ENCODE results near the gene KIRREL3. TPM values are rescaled to one million over a fixed set of nuclear protein-coding genes. Genes with fewer than 3 reads are reported as not detected.

Gene KIRREL3
- total and polyA plus RNA-seq, 2 of the 8 experiments (the other 6 are each of a cell fraction or from before 2014, with no cell fraction given), result 0.29 to 0.32 TPM

GRCh38 chr11:126837581-126837980 is 163.0 kb downstream of the KIRREL3 start:
- Histone ChIP-seq H3K18ac (ENCODE audit: extremely low read depth, low read length) (no peak overlapping the region), H4K20me1 (replicated peaks in 1 of 2; ENCODE audit: control insufficient read depth in 1 of 2, insufficient read depth in 2 of 2, low read length in 2 of 2) (no peaks in the 10 kb centered on the region), H3K4ac (replicated peaks; ENCODE audit: insufficient read length, low read depth, low read length) (no peak overlapping the region), H3K27me3 (replicated peaks in 1 of 4; ENCODE audit: control insufficient read depth in 3 of 4, extremely low read depth in 1 of 4, insufficient read depth in 3 of 4, low read length in 3 of 4) (no peaks in the 10 kb centered on the region; a peak in 1 of 7 replicates), H2AK5ac (ENCODE audit: low read depth, low read length) (no peak overlapping the region), H3K56ac (replicated peaks; ENCODE audit: insufficient read length, low read depth, low read length) (no peak overlapping the region), H4K8ac (ENCODE audit: extremely low read depth, insufficient read depth, low read length) (no peak overlapping the region), H3K9me3 (ENCODE audit: insufficient read depth in 2 of 2, low read depth in 1 of 2, low read length in 1 of 2) (peaks cover 8% of the 10 kb centered on the region in 2 experiments; a peak in 3 of 4 replicates), H2BK12ac (ENCODE audit: low read depth, low read length) (no peak overlapping the region), H3K4me1 (replicated peaks in 1 of 4; ENCODE audit: control insufficient read depth in 3 of 4, insufficient read depth in 4 of 4, low read length in 3 of 4) (no peaks in the 10 kb centered on the region), H3K4me3 (ENCODE audit: extremely low read depth in 1 of 4, insufficient read depth in 2 of 4, low read depth in 3 of 4, low read length in 4 of 4) (no peak overlapping the region), H3K4me2 (ENCODE audit: insufficient read depth in 1 of 2, low read depth in 2 of 2, low read length in 2 of 2) (no peak overlapping the region), H2BK15ac (ENCODE audit: low read length) (no peak overlapping the region), H3K36me3 (ENCODE audit: control insufficient read depth in 2 of 4, insufficient read depth in 4 of 4, low read length in 3 of 4) (no peaks in the 10 kb centered on the region), H2BK5ac (ENCODE audit: low read depth, low read length) (no peak overlapping the region), H3K14ac (ENCODE audit: insufficient read length) (no peak overlapping the region), H2AFZ (ENCODE audit: low read length) (no peak overlapping the region), H3K23me2 (ENCODE audit: low read depth, low read length) (no peaks in the 10 kb centered on the region), H3K79me2 (ENCODE audit: control insufficient read depth in 1 of 2, insufficient read depth in 2 of 2, low read length in 2 of 2) (no peaks in the 10 kb centered on the region), H3K9ac (replicated peaks in 1 of 4; ENCODE audit: extremely low read depth in 1 of 4, low read depth in 3 of 4, low read length in 3 of 4) (no peak overlapping the region), H4K91ac (replicated peaks; ENCODE audit: insufficient read length, low read length) (no peak overlapping the region), H2BK20ac (ENCODE audit: low read length) (no peak overlapping the region), H3K27ac (ENCODE audit: low read depth, low read length) (no peak overlapping the region), H2BK120ac (replicated peaks; ENCODE audit: low read depth, low read length) (no peak overlapping the region), H3K79me1 (ENCODE audit: low read depth, low read length) (no peaks in the 10 kb centered on the region), H4K5ac (ENCODE audit: insufficient read length, low read depth, low read length) (no peak overlapping the region), H3K23ac (ENCODE audit: insufficient read length) (no peak overlapping the region)
- FAIRE-seq (no peak), DNase-seq (ENCODE audit: low read depth in 1 of 2, low spot score in 2 of 2) (no peak)
- ChIA-PET CTCF (ENCODE audit: partially characterized antibody) (interaction anchor here (1.2 kb wide), 1 partner anchor 10 kb away, joined by 3 read pairs; no protein-coding TSS in a partner anchor), POLR2A (ENCODE audit: partially characterized antibody) (interaction anchor here (1.1 kb wide), 1 partner anchor 53 kb away, joined by 3 read pairs; no protein-coding TSS in a partner anchor)
- no peak for TF ChIP-seq SIN3A (conservative IDR thresholded peaks at IDR 0.05 in 1 of 2, IDR thresholded peaks at IDR 0.05 in 1 of 2; ENCODE audit: low read depth in 1 of 2, low read length in 2 of 2)
- no peak for TF ChIP-seq POU5F1 (IDR thresholded peaks at IDR 0.05; ENCODE audit: low read depth, low read length)
- TF ChIP-seq HDAC2 (IDR thresholded peaks at IDR 0.05; ENCODE audit: borderline replicate concordance in 1 of 2, low read depth in 2 of 2, low read length in 2 of 2), result no peak
- no peak for TF ChIP-seq ATF2 (IDR thresholded peaks at IDR 0.05; ENCODE audit: low read length)
- no peak for TF ChIP-seq BRCA1 (IDR thresholded peaks at IDR 0.05; ENCODE audit: low read depth, low read length)
- TF ChIP-seq JUN (IDR thresholded peaks at IDR 0.05; ENCODE audit: low read depth, low read length), result no peak
- no peak for TF ChIP-seq RNF2 (IDR thresholded peaks at IDR 0.05; ENCODE audit: borderline replicate concordance, low read depth, low read length, missing control alignments, poor library complexity, severe bottlenecking)
- no peak for TF ChIP-seq CEBPB (IDR thresholded peaks at IDR 0.05; ENCODE audit: low read depth, low read length)
- TF ChIP-seq SRF (IDR thresholded peaks at IDR 0.05; ENCODE audit: low read depth, low read length), result no peak
- 83% methylated on average over 3 of the region's 3 CpGs; no CpG with 5 or more reads in 1 of the 2 experiments for WGBS, 2 experiments (ENCODE audit: extremely low coverage in 1 of 2, insufficient coverage in 1 of 2, insufficient read length in 1 of 2, insufficient replicate concordance in 2 of 2, low coverage in 1 of 2, low lambda C conversion rate in 2 of 2, missing lambda C conversion rate in 1 of 2)

Measured in H1 (cell line).